ENCODE results near the gene TSSK6. TPM values are rescaled to one million over a fixed set of nuclear protein-coding genes. Genes with fewer than 3 reads are reported as not detected.

Gene TSSK6
- total and polyA plus RNA-seq, 2 of the 4 experiments (the other 2 are of a cell fraction) = 1.3 to 2.2 TPM

GRCh38 chr19:19525611-19526380 lies 10.4 kb upstream of the TSSK6 start:
- TF ChIP-seq MAFK (IDR thresholded peaks at IDR 0.05; ENCODE audit: low read depth, low read length) (no peak), NFE2L2 (IDR thresholded peaks at IDR 0.05; ENCODE audit: low read depth, low read length) (no peak), CEBPB (IDR thresholded peaks at IDR 0.05; ENCODE audit: low read depth, low read length) (no peak), ELK1 (IDR thresholded peaks at IDR 0.05; ENCODE audit: borderline replicate concordance, low read depth, low read length) (no peak), RFX5 (IDR thresholded peaks at IDR 0.05; ENCODE audit: low read depth, low read length) (no peak), USF2 (IDR thresholded peaks at IDR 0.05; ENCODE audit: low read depth, low read length) (no peak), RCOR1 (IDR thresholded peaks at IDR 0.05; ENCODE audit: insufficient replicate concordance, low read length) (no peak), BHLHE40 (IDR thresholded peaks at IDR 0.05; ENCODE audit: low read depth, low read length) (no peak)

More at GRCh38 chr19:19525611-19526380, 10.4 kb upstream of the TSSK6 start:
- Histone ChIP-seq H3K14ac (replicated peaks; ENCODE audit: low read depth, low read length) (no peak overlapping the region), H2BK5ac (ENCODE audit: low read depth, low read length, poor library complexity, severe bottlenecking) (no peak overlapping the region), H2AK5ac (ENCODE audit: low read depth, low read length) (no peak overlapping the region), H3K27ac (ENCODE audit: insufficient read depth, low read length) (no peak overlapping the region), H2BK20ac (ENCODE audit: low read depth, low read length) (no peak overlapping the region), H2BK120ac (ENCODE audit: low read depth, low read length) (no peak overlapping the region), H3K18ac (ENCODE audit: low read depth, low read length) (no peak overlapping the region), H4K5ac (ENCODE audit: low read depth, low read length) (no peak overlapping the region), H2BK15ac (ENCODE audit: low read depth, low read length) (no peak overlapping the region), H4K20me1 (ENCODE audit: insufficient read depth, low read length) (peaks cover 33% of the 10 kb centered on the region), H3K9me1 (ENCODE audit: insufficient read depth, low read length) (no peaks in the 10 kb centered on the region), H2AK9ac (replicated peaks; ENCODE audit: low read depth, low read length, poor library complexity) (no peak overlapping the region), H3K79me1 (ENCODE audit: low read depth in 1 of 2, low read length in 2 of 2) (peaks cover 12 to 40% of the 10 kb centered on the region in 2 experiments), H2AFZ (replicated peaks; ENCODE audit: low read length, poor library complexity) (no peak overlapping the region), H3K23ac (ENCODE audit: low read depth, low read length) (no peak overlapping the region), H4K91ac (ENCODE audit: insufficient read depth, low read depth, low read length) (no peak overlapping the region), H3K27me3 (ENCODE audit: control insufficient read depth, insufficient read depth, low read length) (no peaks in the 10 kb centered on the region), H3K56ac (ENCODE audit: extremely low read depth, insufficient read depth, low read length) (no peak overlapping the region), H3K4ac (ENCODE audit: low read depth, low read length) (no peak overlapping the region), H3K9me3 (ENCODE audit: control insufficient read depth, insufficient read depth, low read length) (no peaks in the 10 kb centered on the region), H3K4me1 (ENCODE audit: control insufficient read depth, insufficient read depth, low read length) (peaks cover 6% of the 10 kb centered on the region), H4K8ac (ENCODE audit: low read depth in 2 of 2, low read length in 2 of 2) (no peak overlapping the region), H3K4me3 (ENCODE audit: insufficient read depth, low read depth, low read length) (no peak overlapping the region), H3K9ac (ENCODE audit: low read depth, low read length) (no peak overlapping the region), H3K4me2 (ENCODE audit: low read depth, low read length) (no peak overlapping the region), H3K36me3 (ENCODE audit: control insufficient read depth, insufficient read depth, low read length) (peaks cover 26% of the 10 kb centered on the region)
- WGBS, 2 experiments (ENCODE audit: extremely low coverage in 2 of 2, insufficient read length in 1 of 2) = 89% methylated on average over 17 of the region's 23 CpGs; no CpG with 5 or more reads in 1 of the 2 experiments
- in situ Hi-C loops (cut with MboI; ENCODE audit: low sequenced_read_pairs) = loop anchor here (25.0 kb wide), 1 partner anchor 437 kb away; no protein-coding TSS in a partner anchor
- intact Hi-C loops (cut with micrococcal nuclease) = no loop called here
- no TSS peak for BruUV-seq (replicated peaks)
- dilution Hi-C loops (cut with HindIII; ENCODE audit: low sequenced_read_pairs, unreplicated experiment) = no loop called here
- ATAC-seq (ENCODE audit: low read depth) (no peak), DNase-seq (no peak)
- ChIA-PET POLR2A (ENCODE audit: unreplicated experiment) (no interaction called here), CTCF (no interaction called here)

All from IMR-90 (cell line).